HG03520 (cell line): ENCODE results near the gene NAA10.

Experiments
- ATAC-seq: cut with Tn5 transposase; IDR thresholded peaks from one replicate; pipeline ENCODE4 v1.9.1; 2021; ENCODE audit warnings: mild to moderate bottlenecking, moderate library complexity; ENCODE audit not compliant: unreplicated experiment

NAA10 gene

GRCh38 chrX:153885968-153886903, 48.6 kb downstream of the NAA10 start, which contains the start of gene L1CAM:
L1CAM (minus strand) TSS chrX:153886173; CDS start chrX:153875836, 10,337 bp downstream.
- no peak for ATAC-seq

- ATAC-seq, result no peak
Observed at GRCh38 chrX:153885208-153885787, 49.5 kb downstream of the NAA10 start.

- ATAC-seq, result no peak
Observed at GRCh38 chrX:153884590-153884989, 50.2 kb downstream of the NAA10 start.

GRCh38 chrX:153884136-153884535, 50.7 kb downstream of the NAA10 start:
- ATAC-seq, result no peak

- no peak for ATAC-seq
Observed at GRCh38 chrX:153883163-153883843, 51.5 kb downstream of the NAA10 start.

GRCh38 chrX:153882557-153882956, 52.3 kb downstream of the NAA10 start:
- no peak for ATAC-seq

- no peak for ATAC-seq
Observed at GRCh38 chrX:153882086-153882498, 52.7 kb downstream of the NAA10 start.

GRCh38 chrX:153881281-153881680, 53.6 kb downstream of the NAA10 start:
- no peak for ATAC-seq

- ATAC-seq, result no peak
Observed at GRCh38 chrX:153880440-153880815, 54.4 kb downstream of the NAA10 start.

GRCh38 chrX:153879741-153880439, 54.9 kb downstream of the NAA10 start:
- ATAC-seq, result no peak
